ENCODE results near the gene SELENON. TPM values are rescaled to one million over a fixed set of nuclear protein-coding genes. Genes with fewer than 3 reads are reported as not detected.

Gene SELENON
- total and polyA plus RNA-seq, 3 donors from 2014 or later = 17.2 to 30.7 (median 29.8) TPM

GRCh38 chr1:25758466-25759070 is 41.4 kb upstream of the SELENON start:
- intact Hi-C loops (cut with DNase I; ENCODE audit: low total_unique reads) = no loop called here
- TF ChIP-seq CTCF (IDR thresholded peaks at IDR 0.05) (no peak), POLR2A (IDR thresholded peaks at IDR 0.05) (no peak)
- Histone ChIP-seq H3K9me3 (no peaks in the 10 kb centered on the region), H3K4me3 (no peak overlapping the region), H3K27me3 (no peaks in the 10 kb centered on the region), H3K4me1 (no peaks in the 10 kb centered on the region), H3K27ac (no peak overlapping the region), H3K36me3 (ENCODE audit: low read depth, missing control alignments) (no peaks in the 10 kb centered on the region)
- WGBS, 2 donors = 86 to 94% methylated on average over 15 of the region's 15 CpGs
- DNase-seq = no peak

GRCh38 chr1:25760122-25760719 is 39.8 kb upstream of the SELENON start:
- peaks cover under 1% of the 10 kb centered on the region for H3K4me1 ChIP-seq
- H3K27ac ChIP-seq = no peak overlapping the region
- 91 to 94% methylated on average over 11 of the region's 11 CpGs for WGBS, 2 donors
- TF ChIP-seq CTCF (IDR thresholded peaks at IDR 0.05) (no peak), POLR2A (IDR thresholded peaks at IDR 0.05) (no peak)
- no peaks in the 10 kb centered on the region for H3K9me3 ChIP-seq
- H3K36me3 ChIP-seq (ENCODE audit: low read depth, missing control alignments) = no peaks in the 10 kb centered on the region
- no peak overlapping the region for H3K4me3 ChIP-seq
- intact Hi-C loops (cut with DNase I; ENCODE audit: low total_unique reads) = no loop called here
- no peak for DNase-seq
- H3K27me3 ChIP-seq = no peaks in the 10 kb centered on the region

GRCh38 chr1:25760871-25761270 is 39.1 kb upstream of the SELENON start:
- intact Hi-C loops (cut with DNase I; ENCODE audit: low total_unique reads) = no loop called here
- Histone ChIP-seq H3K4me3 (no peak overlapping the region), H3K27me3 (no peaks in the 10 kb centered on the region), H3K36me3 (ENCODE audit: low read depth, missing control alignments) (no peaks in the 10 kb centered on the region), H3K9me3 (no peaks in the 10 kb centered on the region), H3K4me1 (peaks cover 7% of the 10 kb centered on the region), H3K27ac (no peak overlapping the region)
- 73 to 74% methylated on average over 5 of the region's 5 CpGs for WGBS, 2 donors
- TF ChIP-seq CTCF (IDR thresholded peaks at IDR 0.05) (no peak), POLR2A (IDR thresholded peaks at IDR 0.05) (no peak)
- no peak for DNase-seq

- Histone ChIP-seq H3K9me3 (no peaks in the 10 kb centered on the region), H3K27me3 (no peaks in the 10 kb centered on the region), H3K36me3 (ENCODE audit: low read depth, missing control alignments) (no peaks in the 10 kb centered on the region), H3K27ac (no peak overlapping the region), H3K4me3 (no peak overlapping the region), H3K4me1 (peaks cover 13% of the 10 kb centered on the region)
- intact Hi-C loops (cut with DNase I; ENCODE audit: low total_unique reads) = no loop called here
- 89 to 93% methylated on average over 5 to 10 of the region's 10 CpGs for WGBS, 2 donors
- DNase-seq = no peak
- TF ChIP-seq POLR2A (IDR thresholded peaks at IDR 0.05) (no peak), CTCF (IDR thresholded peaks at IDR 0.05) (no peak)
Measured at GRCh38 chr1:25763493-25763892, 36.5 kb upstream of the SELENON start.
